Measurements from ENCODE around the gene VPS39.
"Not testable (repeated sequence)": the region's sequence is repeated elsewhere in the genome, so short reads cannot be mapped to it uniquely, and the experiment has no call there.

The VPS39 gene, protein sequence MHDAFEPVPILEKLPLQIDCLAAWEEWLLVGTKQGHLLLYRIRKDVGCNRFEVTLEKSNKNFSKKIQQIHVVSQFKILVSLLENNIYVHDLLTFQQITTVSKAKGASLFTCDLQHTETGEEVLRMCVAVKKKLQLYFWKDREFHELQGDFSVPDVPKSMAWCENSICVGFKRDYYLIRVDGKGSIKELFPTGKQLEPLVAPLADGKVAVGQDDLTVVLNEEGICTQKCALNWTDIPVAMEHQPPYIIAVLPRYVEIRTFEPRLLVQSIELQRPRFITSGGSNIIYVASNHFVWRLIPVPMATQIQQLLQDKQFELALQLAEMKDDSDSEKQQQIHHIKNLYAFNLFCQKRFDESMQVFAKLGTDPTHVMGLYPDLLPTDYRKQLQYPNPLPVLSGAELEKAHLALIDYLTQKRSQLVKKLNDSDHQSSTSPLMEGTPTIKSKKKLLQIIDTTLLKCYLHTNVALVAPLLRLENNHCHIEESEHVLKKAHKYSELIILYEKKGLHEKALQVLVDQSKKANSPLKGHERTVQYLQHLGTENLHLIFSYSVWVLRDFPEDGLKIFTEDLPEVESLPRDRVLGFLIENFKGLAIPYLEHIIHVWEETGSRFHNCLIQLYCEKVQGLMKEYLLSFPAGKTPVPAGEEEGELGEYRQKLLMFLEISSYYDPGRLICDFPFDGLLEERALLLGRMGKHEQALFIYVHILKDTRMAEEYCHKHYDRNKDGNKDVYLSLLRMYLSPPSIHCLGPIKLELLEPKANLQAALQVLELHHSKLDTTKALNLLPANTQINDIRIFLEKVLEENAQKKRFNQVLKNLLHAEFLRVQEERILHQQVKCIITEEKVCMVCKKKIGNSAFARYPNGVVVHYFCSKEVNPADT

DNA sequence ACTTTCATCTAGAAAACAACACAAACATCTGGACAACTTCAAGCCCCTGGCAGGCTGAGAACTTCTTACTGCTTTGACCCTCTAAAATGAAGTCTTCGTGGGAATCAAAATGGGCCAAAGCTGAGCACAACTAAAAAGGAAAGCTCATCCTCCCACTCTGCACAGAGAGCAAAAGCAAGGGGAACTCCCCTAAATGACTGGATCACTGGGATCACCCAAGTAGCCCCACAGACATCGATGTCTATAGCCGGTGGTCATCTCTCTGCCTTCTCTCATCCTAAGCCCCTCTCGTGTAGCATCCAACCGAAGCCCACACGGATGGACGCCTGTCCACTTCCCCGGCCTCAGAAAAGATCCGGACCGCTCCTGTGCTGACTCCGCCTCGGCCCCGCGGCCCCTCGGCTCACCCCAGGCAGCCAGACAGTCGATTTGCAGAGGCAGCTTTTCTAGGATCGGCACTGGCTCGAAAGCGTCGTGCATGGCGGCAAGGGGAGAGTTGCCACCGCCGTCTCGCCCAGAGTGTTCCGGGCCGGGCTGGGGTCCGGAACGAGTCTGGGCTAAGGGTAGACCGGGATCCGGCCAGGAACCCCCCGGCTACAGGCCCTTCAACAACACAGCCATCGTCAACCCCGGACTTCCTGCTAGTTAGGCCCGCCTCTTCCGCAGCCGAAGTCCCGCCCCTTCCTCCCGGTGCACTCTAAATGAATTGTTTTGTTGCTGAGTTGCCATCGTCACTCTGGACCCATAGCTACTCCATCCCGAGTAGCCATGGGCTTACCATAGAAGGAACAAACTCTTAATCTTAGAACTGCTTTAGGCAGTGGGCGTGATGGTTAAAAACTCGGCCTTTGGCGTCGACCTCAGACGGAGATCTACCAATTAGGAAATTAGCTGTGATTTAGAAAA, at the start of gene VPS39:
Gene VPS39, minus strand, starts transcription at position 631 of the 906 bp plus-strand sequence. Its CDS starts 151 bp downstream, at position 480.
- no peak for FAIRE-seq

DNA sequence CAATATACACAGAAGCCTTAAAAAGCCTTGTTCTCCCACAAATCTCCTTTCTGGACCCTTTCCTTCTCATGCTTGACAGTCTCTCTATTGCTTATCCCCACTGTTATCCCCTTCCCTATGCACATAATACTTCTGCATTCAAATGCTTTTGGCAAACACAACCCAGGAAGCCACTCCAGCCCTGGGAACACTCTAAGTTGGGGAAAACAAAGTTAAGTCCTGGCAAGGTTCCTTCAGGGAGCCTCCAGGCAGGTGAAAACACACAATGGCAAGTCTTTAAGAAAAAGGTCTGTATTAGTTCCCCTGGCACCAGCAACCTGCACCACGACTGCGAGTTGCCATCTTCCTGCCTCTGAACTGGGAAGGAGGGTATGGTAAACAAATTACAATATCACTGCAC, 45.2 kb upstream of the VPS39 start:
- no peak for FAIRE-seq

DNA sequence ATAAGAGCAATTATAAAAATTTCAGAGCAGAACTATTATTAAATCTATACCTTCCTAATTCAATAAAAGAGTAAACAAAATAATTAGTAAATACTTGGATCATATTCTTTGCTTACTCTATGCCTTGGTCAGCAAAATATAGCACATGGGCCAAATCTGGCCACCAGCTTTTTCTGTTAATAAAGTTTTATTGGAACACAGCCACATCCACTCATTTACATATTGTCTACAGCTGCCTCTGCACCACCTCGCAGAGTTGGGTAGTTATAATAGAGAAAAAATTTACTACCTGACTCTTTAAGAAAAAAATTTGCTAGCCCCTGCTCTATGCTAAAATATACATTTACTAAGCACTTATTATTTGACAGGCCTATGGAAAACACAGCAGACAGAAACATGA, 32.7 kb upstream of the VPS39 start:
- FAIRE-seq = no peak

DNA sequence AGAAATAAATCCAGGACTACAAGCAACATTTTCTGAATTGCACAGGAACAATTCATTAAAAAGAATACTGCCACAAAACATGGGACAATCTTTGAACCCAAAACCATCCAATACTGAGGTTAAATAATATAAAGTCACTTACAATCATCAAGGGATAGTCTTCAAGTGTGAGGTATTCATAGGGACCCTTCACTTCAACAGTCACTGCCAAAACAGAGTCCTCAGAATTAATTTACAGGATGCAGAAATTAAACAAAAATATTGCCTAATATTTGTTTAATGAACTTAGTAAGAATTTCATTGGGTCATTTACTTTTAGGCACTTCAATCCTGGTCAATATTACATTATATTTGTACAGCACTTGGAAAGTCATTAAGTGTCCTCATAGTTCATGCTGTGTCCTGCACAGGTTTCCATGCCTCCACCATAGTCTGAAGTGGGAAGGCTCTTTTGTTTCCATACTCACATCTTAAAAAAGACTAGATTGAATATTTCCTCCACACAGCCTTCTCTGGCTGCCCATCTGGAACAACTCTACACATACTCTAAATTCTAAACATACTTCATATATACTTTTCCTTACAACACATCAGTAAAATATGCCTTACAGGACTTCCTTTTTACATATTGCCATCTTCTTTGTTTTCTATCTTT, 31.6 kb upstream of the VPS39 start:
- no peak for FAIRE-seq

DNA sequence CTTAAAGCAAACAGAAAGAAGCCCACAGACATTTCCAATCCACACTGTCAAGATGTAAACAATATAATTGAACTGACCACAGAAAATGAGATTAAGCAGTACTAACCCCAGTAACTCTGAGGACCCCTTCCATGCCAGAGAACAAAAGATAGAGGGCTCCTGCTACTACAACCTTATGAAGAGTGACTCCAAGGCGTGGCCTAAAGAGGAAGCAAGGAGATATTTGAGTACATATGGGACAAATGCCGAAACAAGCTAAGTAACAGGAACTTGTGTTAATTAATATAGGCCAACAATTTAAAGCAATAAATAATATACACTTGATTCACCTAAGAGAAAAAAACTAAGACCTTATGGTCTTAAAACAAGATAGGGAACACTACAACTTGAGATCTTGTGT, 25.0 kb upstream of the VPS39 start:
- no peak for FAIRE-seq

DNA sequence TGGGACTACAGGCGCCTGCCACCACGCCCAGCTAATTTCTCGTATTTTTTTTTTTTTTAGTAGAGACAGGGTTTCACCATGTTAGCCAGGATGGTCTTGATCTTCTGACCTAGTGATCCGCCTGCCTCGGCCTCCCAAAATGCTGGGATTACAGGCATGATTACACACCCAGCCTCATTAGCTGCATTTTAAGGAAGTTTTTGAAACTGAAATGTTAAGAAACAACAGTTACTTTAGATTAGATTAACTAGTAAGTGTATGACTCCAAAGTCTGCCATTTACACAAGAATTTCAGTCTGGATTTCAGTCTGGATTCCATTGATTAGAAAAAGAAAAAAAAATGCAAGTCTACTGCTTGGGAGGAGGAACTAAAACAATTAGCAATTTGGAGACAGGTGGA, 24.5 kb upstream of the VPS39 start:
- no peak for FAIRE-seq

DNA sequence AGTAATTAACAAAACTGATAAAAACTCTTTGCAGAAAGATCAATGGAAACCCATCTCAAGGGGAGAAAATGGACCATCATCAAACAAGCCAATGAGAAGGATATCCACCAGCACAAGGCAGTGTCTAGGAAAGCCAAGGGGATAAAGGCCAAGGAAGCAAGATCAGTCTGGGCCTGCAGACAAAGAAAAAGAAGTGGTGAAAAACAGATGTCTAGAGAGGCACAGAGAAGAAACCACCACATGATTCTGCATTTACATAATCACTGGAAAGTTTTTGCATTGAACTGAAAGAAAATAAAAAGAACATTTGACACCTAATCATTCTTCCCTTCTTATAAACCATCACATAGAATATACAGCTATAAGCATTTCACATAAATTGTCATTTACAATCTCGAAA, 23.0 kb upstream of the VPS39 start:
- no peak for FAIRE-seq

DNA sequence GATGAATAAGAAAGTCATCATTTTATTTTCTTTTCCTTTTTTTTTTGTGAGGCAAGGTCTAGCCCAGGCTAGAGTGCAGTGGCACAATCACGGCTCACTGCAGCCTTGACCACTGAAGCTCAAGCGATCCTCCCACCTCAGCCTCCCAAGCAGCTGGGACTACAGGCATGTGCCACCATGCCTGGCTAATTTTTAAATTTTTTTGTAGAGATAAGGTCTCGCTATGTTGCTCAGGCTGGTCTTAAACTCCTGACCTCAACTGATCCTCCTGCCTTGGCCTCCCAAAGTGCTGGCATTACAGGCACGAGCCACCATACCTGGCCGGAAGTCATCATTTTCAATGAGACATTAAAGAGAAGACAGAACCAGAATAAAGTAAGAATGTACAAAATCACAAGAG, 20.9 kb upstream of the VPS39 start:
- FAIRE-seq = not testable (repeated sequence)

DNA sequence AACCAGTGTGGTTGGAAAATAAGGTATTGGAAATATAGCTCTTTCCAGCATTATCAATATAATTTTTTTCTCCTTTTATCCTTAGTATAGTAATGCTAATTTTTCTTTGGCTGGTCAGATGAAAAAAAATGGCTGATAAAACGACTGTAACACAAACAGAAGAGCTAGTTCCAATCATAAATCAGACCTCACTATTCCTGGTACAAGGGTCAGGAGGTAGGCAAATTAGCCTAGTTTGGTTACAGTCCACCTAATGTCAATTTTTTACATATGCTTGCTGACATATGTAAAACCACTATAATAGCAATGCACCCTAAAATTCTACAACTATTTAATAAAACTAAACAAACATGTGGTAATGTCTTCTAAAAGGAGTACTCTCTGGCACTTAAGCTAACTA, 19.9 kb upstream of the VPS39 start:
- FAIRE-seq = no peak

DNA sequence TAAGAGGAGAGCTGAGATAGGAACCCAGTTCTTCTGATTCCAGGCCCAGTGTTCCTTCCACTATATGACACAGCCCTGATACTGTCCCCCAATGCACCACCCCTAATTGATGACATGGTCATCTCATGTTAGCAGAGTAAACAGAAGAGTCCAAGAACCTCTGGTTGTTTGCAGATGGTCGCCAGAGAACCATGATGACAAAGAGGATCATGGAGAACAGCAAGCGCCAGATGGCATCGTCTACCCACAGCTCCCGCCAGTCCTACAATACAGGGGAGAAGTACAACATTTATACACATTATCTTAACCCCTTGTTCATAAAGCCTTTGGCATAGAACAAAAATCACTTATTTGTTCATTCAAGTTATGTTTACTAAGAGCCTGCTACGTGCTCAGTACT, 18.5 kb upstream of the VPS39 start:
- no peak for FAIRE-seq

DNA sequence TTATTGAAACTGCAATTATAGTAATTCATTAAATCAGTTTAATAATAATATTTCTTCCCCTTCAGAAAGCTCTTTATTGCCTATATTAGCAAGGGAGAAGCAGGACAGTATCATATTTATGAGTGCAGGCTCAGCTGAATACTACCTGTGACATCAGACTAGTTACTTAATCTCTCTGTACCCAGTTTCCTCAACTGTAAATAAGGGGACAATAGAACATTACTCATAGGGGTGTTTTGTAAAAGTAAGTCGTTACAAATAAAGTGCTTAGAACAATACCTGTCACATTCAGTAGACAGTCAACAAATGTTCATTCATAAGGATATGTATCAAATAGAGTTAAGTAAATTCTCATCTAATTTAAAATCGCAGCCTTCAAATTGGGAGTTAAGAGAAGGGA, 12.1 kb upstream of the VPS39 start:
- no peak for FAIRE-seq

DNA sequence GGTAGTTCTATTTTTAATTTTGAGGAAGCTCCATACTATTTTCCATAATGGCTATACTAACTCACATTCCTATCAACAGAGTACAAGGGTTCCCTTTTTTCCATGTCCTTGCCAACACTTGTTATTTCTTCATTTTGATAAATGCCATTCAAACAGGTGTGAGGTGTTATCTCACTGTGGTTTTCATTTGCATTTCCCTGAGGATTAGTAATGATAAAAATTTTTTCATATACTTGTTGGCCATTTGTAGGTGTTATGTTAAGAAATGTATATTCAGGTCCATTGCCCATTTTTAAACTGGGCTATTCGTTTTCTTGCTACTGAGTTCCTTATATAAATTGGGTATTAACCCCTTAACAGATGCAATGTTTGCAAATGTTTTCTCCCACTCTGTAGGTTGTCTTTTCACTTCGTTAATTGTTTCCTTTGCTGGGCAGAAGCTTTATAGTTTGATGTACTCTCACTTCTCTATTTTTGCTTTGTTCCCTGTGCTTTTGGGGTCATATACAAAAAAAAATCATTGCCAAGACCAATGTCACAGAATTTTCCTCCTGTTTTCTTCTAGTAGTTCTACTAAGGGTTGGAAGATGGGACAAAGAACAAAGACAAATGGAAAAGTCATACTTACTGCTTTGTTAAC, 11.0 kb upstream of the VPS39 start:
- no peak for FAIRE-seq

DNA sequence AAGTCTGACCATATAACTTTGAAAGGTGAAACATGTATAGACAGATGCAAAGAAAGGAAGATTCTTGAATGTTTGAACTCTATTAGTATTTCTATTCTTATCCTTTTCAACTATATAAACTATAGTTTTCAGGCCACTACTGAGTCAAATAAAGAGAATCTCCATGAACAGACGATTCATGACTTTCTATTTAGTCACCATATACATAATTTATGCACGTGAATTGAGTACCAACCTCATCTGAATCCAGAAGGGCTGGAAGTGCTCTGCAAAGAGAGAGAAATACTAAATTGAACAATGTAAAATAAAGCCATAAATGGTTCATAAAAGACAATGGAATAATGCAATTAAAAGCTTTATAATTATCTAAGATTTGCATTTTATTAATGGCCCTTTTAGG, 9.5 kb upstream of the VPS39 start:
- no peak for FAIRE-seq

DNA sequence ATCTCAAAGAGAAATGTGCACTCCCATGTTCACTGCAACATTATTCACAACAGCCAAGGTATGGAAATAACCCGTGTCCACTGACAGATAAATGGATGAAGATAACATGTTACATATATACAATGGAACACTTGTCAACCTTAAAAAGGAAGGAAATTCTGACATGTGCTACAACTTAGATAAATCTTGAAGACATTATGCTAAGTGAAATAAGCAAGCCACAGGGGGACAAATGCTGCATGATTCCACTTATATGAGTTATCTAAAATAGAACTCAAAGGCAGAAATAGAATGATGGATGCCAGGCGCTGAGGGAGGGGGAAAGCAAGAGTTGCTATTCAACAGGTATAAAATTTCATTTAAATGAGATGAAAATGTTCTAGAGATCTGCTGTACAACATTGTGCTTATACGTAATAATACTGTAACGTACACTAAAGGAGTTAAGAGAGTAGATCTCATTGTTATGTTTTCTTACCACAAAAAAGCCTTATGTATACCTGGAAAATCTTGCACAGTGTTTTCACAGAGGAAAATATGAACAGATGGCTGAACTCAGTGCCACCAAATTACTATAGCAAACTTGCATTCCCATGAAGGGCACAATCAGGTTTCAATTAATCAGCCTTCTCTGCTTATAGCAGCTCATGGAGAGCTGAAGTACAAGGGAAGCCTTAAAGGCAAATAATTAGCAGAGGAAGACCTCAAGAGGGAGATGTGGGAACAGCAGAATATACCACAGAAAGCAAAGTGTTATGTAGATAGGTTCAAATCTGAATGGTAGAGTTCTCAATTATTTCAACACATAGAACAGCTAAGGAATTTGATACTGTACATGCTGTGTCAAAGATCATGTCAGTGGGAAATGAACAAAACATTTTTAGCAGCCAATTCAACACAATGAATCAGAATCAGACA, 8.1 kb upstream of the VPS39 start:
- no peak for FAIRE-seq

DNA sequence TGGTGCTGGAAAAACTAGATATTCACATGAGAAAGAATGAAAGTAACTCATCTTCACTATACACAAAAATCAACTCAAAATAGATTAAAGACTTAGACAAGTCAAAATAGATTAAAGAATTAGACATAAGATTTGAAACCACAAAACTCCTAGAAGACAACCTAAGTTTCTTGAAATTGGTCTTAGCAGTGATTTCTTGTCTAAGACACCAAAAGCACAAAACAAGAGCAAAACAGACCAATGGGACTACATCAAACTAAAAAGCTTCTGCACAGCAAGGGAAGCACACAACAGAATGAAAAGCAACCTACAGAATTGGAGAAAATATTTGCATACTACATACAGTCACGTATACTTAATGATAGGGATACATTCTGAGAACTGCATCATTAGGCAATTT, 6.5 kb upstream of the VPS39 start:
- FAIRE-seq = no peak

DNA sequence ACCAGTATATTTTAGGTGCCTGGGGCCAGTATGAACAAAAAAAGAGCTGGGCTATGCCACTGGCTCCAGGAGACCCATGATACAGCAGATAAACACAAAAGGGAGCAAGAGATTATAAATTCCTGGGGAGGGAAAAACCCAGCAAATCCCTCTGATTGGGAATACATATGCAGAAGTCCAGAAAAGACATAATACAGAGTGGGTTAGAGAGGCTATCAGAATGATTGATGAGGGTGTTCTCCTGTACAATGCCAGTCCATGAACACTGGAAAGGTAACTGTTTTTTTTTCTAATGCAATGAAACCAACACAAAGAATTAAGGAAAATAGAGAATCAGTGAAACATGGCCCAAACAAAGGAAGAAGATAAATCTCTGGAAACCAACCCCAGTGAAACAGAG, 5.4 kb upstream of the VPS39 start:
- FAIRE-seq = no peak

DNA sequence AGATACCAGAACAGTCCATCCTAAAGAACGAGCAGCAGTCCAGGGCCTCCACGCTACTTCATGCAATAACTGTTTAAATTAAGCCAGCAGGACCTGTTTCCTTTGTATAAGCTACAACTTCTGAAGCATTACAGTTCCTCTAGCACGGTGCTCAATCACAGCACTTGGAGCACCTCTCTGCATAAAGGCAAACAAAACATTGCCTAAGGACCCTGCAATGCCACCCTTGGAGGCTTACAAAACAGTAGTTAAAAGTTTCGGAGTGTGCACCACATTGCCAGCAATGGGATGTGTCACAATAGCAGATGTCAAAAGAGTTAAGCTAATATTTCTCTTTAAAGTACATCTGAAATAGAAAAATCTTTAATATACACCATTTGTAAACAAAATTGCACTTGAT, 2.6 kb upstream of the VPS39 start:
- no peak for FAIRE-seq

DNA sequence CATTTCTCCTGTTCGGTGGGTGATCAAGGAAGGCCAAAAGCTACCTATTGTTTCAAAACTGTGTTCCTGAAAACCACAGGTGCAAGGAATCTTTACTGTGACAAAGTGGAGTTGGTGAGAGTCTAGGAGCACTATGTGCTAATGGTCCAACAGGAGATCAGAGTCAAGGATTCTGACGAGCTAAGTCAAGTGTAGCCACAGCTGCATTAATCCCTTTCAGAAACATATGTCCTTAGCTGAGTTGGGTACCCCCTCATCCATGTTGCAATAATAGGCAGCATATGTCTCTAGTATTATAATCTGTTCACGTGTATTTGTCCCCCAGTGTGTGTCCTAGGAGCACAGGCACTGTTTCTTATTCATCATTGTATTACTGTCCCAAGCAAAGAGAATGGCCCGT, 1.7 kb downstream of the VPS39 start:
- no peak for FAIRE-seq

DNA sequence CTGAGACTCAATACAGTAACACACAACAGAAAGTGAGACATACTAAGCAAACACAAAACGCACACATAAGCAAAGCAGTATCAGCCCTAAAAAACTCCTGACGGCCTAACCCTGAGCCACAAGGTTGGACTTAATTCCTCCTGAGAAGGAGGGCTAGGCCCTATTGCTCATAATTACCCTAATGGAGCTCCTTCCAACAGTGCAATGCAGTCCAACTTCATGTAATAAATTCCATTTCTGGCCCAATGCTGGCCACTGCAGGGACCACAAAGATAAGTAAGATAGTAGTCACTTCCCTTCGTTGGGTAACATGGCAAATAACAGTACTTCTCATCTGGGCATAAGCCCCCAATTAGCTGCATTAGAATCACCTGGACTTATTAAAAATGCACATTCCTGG, 4.2 kb downstream of the VPS39 start:
- no peak for FAIRE-seq

DNA sequence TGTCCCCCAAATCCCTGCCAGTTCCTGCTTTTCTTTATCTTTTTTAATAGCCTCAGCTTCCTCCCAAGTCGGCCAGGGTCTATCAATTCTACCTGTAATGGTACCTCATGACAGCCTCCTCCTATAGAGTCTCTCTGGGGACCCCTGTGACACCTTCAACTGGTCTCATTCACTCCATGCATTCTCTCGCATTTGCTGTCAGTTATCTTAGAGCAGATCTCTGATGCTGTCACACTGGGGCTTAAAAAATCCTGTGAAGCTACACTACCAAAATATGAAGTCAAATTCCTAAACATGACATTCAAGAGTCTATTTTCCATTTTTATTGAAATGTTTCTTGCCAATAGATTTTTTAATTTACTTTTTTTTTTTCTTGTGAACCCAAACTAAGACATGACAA, 5.5 kb downstream of the VPS39 start:
- no peak for FAIRE-seq

DNA sequence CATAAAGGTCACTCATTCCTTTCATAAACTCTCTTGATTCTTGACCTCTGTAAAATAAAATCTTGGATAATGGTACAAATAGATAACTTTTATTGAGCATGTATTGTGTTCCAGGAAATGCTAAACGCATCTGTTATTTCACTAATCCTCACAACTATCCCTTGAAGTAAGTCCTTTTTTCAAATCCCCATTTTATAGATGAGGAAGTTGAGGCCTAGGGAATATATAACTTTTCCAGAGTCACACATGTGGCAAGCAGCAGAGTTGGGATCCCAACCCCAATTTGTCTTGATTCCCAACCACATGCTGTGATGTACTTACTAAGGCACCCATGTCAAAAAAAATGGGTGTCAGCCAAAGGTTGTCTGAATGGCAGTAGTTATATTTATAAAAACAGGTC, 6.3 kb downstream of the VPS39 start:
- FAIRE-seq = no peak

Data from TTC549 (cell line).